NCI-H82 treated with DMSO at 0.1 percent for 48 hours (cell line): Measurements from ENCODE around the gene CCR5AS.
"Not testable (repeated sequence)": the region's sequence is repeated elsewhere in the genome, so short reads cannot be mapped to it uniquely, and the experiment has no call there.

Source experiments
- DNase-seq: peaks from one replicate; lab custom pipeline; 2025; ENCODE audit not compliant: unreplicated experiment; lab: John Stamatoyannopoulos, UW

CCR5AS gene

DNA sequence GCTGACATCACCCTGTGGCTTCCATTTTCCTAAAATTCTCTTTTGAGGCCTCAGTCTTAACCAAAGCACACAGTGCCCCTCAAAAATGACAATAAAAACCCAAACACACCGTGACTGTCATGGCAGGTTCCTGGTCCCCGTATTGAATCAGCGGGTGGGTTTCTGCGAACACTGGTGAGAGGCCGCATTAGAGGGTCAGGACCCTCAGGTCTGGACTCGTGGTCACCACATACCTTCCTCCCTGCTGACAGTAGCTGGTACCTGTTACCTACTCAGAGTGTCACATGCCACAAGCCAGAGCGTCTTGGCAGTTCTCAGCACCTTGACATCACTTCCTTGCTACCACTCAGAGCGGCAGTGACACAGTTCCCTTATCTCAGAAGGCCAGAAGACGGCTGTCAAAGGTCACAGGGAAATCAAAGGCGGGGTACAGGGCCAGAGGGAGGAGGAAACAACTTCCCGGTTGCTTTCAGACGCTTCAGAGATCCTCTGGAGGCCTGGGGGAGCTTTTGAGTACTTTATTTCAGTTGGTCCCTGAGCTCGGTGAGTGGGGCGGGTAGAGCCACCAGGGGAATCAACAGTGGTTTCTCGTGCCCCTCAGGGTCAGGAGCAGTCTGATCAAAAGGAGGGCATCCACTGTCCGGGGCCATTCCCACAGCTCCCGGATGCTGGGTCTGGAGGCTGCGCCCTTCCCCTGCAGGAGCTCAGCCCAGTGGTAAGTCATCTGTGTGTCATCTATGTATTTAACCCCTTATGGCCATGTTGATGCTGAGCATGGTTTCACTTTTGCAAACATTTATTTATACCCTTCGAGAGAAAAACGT is at the start of gene CCR5AS, which contains the start of gene CCRL2:
Gene CCR5AS, minus strand, starts transcription at position 279 of the 824 bp plus-strand sequence.
Gene CCRL2, plus strand, starts transcription at position 472 of the 824 bp plus-strand sequence. CDS start 821 bp downstream, outside the sequence.
- DNase-seq = no peak

GRCh38 chr3:46456118-46456517 is 49.3 kb upstream of the CCR5AS start:
- DNase-seq = no peak

DNA sequence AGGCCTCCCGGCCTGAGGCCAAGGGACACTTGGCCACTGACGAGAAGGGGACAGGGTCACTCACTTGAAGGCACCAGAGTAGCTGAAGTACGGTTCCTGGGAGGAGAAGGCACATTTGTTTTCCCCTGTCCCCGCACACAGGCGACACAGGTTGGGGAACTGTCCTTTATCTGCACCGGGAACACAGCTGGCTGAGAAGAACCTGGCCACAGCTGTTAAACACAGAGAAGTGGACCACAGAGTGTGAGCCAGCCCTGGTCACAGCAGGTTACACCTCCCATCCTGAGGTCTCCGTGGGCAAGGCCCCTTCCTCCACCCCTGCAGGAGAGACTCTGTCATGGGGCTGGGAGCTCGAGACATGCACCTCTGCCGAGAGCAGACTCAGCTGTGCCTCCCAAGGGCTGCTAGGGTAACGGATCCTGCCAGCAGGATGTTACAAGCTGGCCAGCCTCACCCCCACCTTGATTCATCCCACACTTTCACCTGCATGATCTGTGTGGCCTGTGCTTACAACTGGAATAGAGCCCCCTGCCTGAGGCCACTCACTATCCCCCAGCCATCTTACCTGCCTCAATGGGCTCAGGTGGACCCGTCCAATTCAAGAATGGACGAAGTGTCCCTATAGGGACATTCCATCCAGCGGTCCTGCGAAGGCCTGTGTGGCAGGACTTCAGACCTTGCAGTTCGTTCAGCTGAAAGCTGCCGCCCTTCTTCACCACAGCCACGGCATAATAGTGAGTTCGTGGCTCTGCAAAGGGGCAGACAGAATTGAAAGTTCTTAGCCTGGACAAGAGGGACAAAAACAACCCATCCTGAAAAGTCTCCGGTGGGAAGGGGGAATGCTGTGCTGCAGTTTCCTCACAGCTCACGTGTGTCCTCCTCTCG is 48.6 kb upstream of the CCR5AS start:
- no peak for DNase-seq

DNA sequence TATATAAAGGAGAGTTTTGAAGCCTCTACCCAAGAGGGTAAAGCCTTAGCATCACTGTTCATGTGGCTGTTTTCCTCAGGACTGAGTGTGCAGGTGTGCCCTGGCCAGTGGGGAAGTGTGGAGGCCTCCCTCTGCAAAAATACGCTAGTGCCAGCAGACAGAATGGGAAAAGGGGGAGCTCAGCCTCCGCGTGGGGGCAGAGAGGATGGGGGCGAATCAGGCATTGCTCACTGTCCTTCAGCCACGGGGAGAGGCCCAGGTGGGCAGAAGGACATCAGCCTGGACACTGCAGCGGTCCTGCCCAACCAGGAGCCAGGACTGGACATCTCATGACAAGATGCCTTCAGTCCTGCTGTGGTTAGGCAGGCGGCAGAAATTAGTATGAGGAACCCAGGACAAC is 47.7 kb upstream of the CCR5AS start:
- no peak for DNase-seq

GRCh38 chr3:46454209-46454595 is 47.3 kb upstream of the CCR5AS start:
- DNase-seq = no peak

GRCh38 chr3:46453526-46454208 is 46.8 kb upstream of the CCR5AS start:
- DNase-seq = no peak

GRCh38 chr3:46449755-46450552 is 43.1 kb upstream of the CCR5AS start:
- no peak for DNase-seq

DNA sequence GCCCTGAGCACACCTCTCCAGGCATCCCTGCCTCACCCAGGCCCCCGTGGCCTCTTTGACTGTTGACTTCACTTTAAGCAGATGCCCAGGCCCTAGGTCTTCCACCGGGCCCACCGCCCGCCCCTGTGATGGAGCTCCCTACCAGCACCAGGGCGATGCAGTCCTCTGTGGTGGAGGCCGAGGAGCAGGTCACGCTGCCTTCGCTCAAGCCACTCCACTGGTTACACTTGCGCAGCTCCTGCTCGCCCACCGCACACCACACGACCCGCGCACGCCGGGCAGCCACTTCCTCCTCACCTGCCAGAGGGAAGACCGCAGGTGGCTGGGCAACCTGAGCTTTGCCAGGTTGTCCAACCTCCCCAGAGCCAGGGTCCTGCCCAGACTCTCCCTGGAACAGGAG is 41.9 kb upstream of the CCR5AS start:
- no peak for DNase-seq

- DNase-seq = peak; percentile 0
Observed at GRCh38 chr3:46447228-46447985, 40.5 kb upstream of the CCR5AS start.

GRCh38 chr3:46442576-46443530 is 36.0 kb upstream of the CCR5AS start:
- DNase-seq = peak; percentile 1

DNA sequence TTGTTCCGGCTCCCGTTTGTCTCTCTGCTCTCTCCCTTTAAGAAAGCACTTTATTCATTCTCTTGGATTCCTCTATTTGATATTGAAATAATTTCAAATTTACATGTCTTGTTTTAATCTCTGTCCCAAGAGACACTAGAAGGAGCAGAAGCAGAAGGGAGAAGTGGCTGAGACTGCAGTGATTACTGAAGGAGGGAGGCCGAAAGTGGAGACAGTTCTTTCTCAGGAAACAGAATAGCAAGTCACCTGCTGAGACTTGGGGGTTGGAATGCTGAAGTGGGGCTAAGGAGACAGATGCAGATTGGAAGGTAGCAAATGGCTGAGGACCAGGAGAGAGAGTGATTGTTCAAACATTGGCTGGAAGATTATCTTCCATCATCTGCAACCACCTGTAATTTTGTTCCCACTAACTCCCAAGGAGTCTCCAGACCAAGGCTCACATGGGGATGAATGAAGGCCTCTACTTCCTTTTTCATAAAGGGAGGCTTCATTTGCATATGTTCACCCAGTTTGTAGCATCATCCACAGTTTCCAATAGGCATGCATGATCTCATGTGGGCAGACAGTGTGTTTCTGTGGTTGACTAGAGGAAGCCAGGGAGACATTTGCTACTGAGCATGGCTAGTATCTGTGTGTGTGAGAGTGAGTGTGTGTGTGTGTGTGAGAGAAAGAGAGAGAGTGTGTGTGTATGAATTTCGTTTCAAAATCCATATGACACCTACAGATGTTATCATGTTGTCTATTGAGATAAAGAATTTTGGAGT is 33.8 kb upstream of the CCR5AS start:
- DNase-seq = no peak

DNA sequence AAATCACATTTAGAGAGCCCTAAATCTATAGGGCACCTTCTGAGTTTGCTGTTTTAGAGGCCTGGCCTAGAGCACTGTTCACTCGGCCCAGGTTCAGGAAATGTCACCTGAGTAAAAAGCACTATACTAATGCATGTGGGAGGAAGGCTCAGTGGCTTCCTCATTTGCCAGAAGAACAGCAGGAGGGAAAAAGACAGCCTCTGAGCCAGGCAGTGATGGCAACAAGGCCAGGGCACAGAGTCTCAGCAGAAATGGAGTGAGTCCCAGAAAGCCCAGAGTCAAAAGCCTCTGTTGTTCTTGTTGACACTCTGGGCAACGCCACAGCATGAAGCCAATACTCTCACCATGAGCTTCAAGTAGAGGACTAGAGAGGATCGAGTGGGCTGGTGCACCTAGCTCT is 32.0 kb upstream of the CCR5AS start:
- DNase-seq = no peak

- no peak for DNase-seq
Observed at GRCh38 chr3:46435081-46435726, 28.3 kb upstream of the CCR5AS start.

DNA sequence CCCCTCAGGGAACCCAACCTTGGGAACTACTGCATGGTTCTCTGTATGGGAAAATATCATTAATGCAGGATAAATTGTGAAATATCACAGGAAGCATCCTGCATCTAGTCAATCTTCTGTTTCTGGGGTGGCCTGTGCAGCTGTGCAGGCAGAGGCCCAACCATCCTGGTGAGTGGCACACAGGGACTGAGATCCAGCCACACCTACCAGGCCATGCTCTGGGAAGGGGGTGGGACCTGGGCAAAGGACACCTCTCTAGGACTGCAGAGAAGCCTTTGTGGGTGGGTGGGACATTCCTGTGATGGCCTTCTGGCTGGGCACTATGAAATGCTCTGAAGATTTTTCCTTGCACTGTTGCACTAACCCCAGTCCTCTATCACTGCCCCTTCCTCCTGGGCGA is 27.0 kb upstream of the CCR5AS start:
- DNase-seq = no peak

- not testable (repeated sequence) for DNase-seq
Observed at GRCh38 chr3:46433118-46433517, 26.3 kb upstream of the CCR5AS start.

GRCh38 chr3:46431905-46432304 is 25.0 kb upstream of the CCR5AS start:
- not testable (repeated sequence) for DNase-seq

DNA sequence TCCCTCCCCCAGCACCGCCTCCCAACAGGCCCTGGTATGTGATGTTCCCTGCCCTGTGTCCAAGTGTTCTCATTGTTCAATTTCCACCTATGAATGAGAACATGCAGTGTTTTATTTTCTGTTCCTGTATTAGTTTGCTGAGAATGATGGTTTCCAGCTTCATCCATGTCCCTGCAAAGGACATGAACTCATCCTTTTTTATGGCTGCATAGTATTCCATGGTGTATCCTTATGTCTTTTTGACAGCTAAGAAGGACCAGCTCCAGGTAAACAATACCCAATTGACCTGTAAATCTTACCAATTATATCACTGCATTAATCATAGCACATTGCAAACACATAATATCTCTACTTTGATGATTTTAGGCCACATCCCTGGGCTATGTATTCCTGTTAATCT is 24.0 kb upstream of the CCR5AS start:
- DNase-seq = not testable (repeated sequence)
